H1 (cell line): ENCODE results near the gene TOP2B. TPM values are rescaled to one million over a fixed set of nuclear protein-coding genes. Genes with fewer than 3 reads are reported as not detected.

ENCODE experiments used
- CTCF ChIA-PET: fragments of 300-600 bp; sonication (Branson Sonifier 250); formaldehyde crosslinking; loops from one replicate; lab custom pipeline; 2021; ENCODE audit not compliant: partially characterized antibody; lab: Charles Lee
- POLR2A ChIA-PET: fragments of 300-600 bp; sonication (Branson Sonifier 250); formaldehyde crosslinking; loops from one replicate; lab custom pipeline; 2021; ENCODE audit warnings: inconsistent platforms; ENCODE audit not compliant: partially characterized antibody; lab: Charles Lee
- DNase-seq, 2 experiments: peaks; one replicate each; pipeline versions ENCODE4 v3.0.0 to v3.0.0-alpha.2; 2010 to 2022; ENCODE audit warnings: low spot score in 2 of 2, low read depth in 1 of 2, mixed read lengths in 1 of 2
- FAIRE-seq: peaks from 2 replicates; lab custom pipeline; 2011; peaks lifted over from hg19 to GRCh38; lab: Jason Lieb, UNC
- H2AFZ ChIP-seq: 2 replicates; pipeline ENCODE4 v1.8.1; 2012; ENCODE audit warnings: low read length, inconsistent platforms
- H2AK5ac ChIP-seq: 2 replicates; pipeline ENCODE4 v1.6.1; 2013; ENCODE audit warnings: low read depth, low read length
- H2BK120ac ChIP-seq: replicated peaks from 2 replicates; pipeline ENCODE3; 2013; ENCODE audit warnings: low read depth, low read length, inconsistent platforms
- H2BK12ac ChIP-seq: 2 replicates; pipeline ENCODE4 v1.6.1; 2013; ENCODE audit warnings: low read depth, low read length
- H2BK15ac ChIP-seq: 2 replicates; pipeline ENCODE4 v1.6.1; 2013; ENCODE audit warnings: low read length
- H2BK20ac ChIP-seq: 2 replicates; pipeline ENCODE4 v1.6.1; 2013; ENCODE audit warnings: low read length
- H2BK5ac ChIP-seq: 2 replicates; pipeline ENCODE4 v1.6.1; 2013; ENCODE audit warnings: low read depth, low read length
- H3K14ac ChIP-seq: 2 replicates; pipeline ENCODE4 v1.6.1; 2013; ENCODE audit warnings: inconsistent platforms; ENCODE audit not compliant: insufficient read length
- H3K18ac ChIP-seq: 2 replicates; pipeline ENCODE4 v1.6.1; 2013; ENCODE audit warnings: low read length; ENCODE audit errors: extremely low read depth
- H3K23ac ChIP-seq: 2 replicates; pipeline ENCODE4 v1.6.1; 2013; ENCODE audit warnings: inconsistent platforms; ENCODE audit not compliant: insufficient read length
- H3K23me2 ChIP-seq: 2 replicates; pipeline ENCODE4 v1.6.1; 2013; ENCODE audit warnings: low read depth, low read length
- H3K27ac ChIP-seq: 2 replicates; pipeline ENCODE4 v1.6.1; 2011; ENCODE audit warnings: low read depth, low read length, inconsistent platforms
- H3K27me3 ChIP-seq, 4 experiments: replicated peaks in 1 of 4; 1 replicate in 1 of 4; 2 replicates in 3 of 4; pipeline versions ENCODE4 v1.6.1 to v1.8.1; 2011 to 2013; ENCODE audit warnings: low read length in 3 of 4, mild to moderate bottlenecking in 3 of 4, inconsistent platforms in 2 of 4, mixed read lengths in 2 of 4, moderate library complexity in 1 of 4; ENCODE audit not compliant: control insufficient read depth in 3 of 4, insufficient read depth in 3 of 4; ENCODE audit errors: extremely low read depth in 1 of 4
- H3K36me3 ChIP-seq, 4 experiments: 2 replicates each; pipeline versions ENCODE4 v1.6.1 to v1.8.1; 2011 to 2013; ENCODE audit warnings: mild to moderate bottlenecking in 4 of 4, low read length in 3 of 4, moderate library complexity in 2 of 4, control low read depth in 1 of 4, inconsistent platforms in 1 of 4; ENCODE audit not compliant: insufficient read depth in 4 of 4, control insufficient read depth in 2 of 4
- H3K4ac ChIP-seq: replicated peaks from 2 replicates; pipeline ENCODE3; 2013; ENCODE audit warnings: low read length, low read depth, mixed read lengths, inconsistent platforms; ENCODE audit not compliant: insufficient read length
- H3K4me1 ChIP-seq, 4 experiments: replicated peaks in 1 of 4; 1 replicate in 1 of 4; 2 replicates in 3 of 4; pipeline versions ENCODE4 v1.6.1 to v1.8.1; 2011 to 2013; ENCODE audit warnings: low read length in 3 of 4, inconsistent platforms in 2 of 4, mixed read lengths in 1 of 4; ENCODE audit not compliant: insufficient read depth in 4 of 4, control insufficient read depth in 3 of 4
- H3K4me2 ChIP-seq, 2 experiments: 2 replicates each; pipeline versions ENCODE4 v1.6.1 to v1.8.1; 2011 to 2013; ENCODE audit warnings: low read depth in 2 of 2, low read length in 2 of 2, control low read depth in 1 of 2, inconsistent platforms in 1 of 2, mild to moderate bottlenecking in 1 of 2; ENCODE audit not compliant: insufficient read depth in 1 of 2
- H3K4me3 ChIP-seq, 4 experiments: fragments of 200-600, 300-600 bp in 1 of 4; sonication (generic), shearing (Covaris generic), sonication (Bioruptor Twin) in 1 of 4; 2 replicates each; pipeline versions ENCODE4 v1.5.1 to v1.8.1; 2011 to 2016; ENCODE audit warnings: low read length in 4 of 4, low read depth in 3 of 4, control low read depth in 2 of 4, inconsistent platforms in 2 of 4, mild to moderate bottlenecking in 2 of 4, mixed read lengths in 1 of 4, moderate library complexity in 1 of 4; ENCODE audit not compliant: insufficient read depth in 2 of 4; ENCODE audit errors: extremely low read depth in 1 of 4
- H3K56ac ChIP-seq: replicated peaks from 2 replicates; pipeline ENCODE3; 2013; ENCODE audit warnings: low read depth, mild to moderate bottlenecking, mixed read lengths, low read length, inconsistent platforms; ENCODE audit not compliant: insufficient read length
- H3K79me1 ChIP-seq: 2 replicates; pipeline ENCODE4 v1.6.1; 2013; ENCODE audit warnings: low read depth, low read length, control low read depth
- H3K79me2 ChIP-seq, 2 experiments: 2 replicates each; pipeline versions ENCODE4 v1.6.1 to v1.8.1; 2012 to 2013; ENCODE audit warnings: low read length in 2 of 2, mild to moderate bottlenecking in 2 of 2, inconsistent platforms in 1 of 2; ENCODE audit not compliant: insufficient read depth in 2 of 2, control insufficient read depth in 1 of 2
- H3K9ac ChIP-seq, 4 experiments: replicated peaks in 1 of 4; 1 replicate in 1 of 4; 2 replicates in 3 of 4; pipeline versions ENCODE4 v1.6.1 to v1.8.1; 2011 to 2013; ENCODE audit warnings: low read depth in 3 of 4, low read length in 3 of 4, control low read depth in 2 of 4, mild to moderate bottlenecking in 2 of 4, moderate library complexity in 2 of 4, inconsistent platforms in 1 of 4; ENCODE audit errors: extremely low read depth in 1 of 4
- H3K9me3 ChIP-seq, 2 experiments: 2 replicates each; pipeline versions ENCODE4 v1.6.1 to v1.8.1; 2012 to 2013; ENCODE audit warnings: mild to moderate bottlenecking in 2 of 2, moderate library complexity in 2 of 2, control low read depth in 1 of 2, inconsistent platforms in 1 of 2, low read depth in 1 of 2, low read length in 1 of 2, mixed read lengths in 1 of 2; ENCODE audit not compliant: insufficient read depth in 2 of 2
- H4K20me1 ChIP-seq, 2 experiments: replicated peaks in 1 of 2; 2 replicates each; pipeline versions ENCODE3 to v1.8.1; 2011 to 2013; ENCODE audit warnings: inconsistent platforms in 2 of 2, low read length in 2 of 2, mild to moderate bottlenecking in 1 of 2; ENCODE audit not compliant: insufficient read depth in 2 of 2, control insufficient read depth in 1 of 2
- H4K5ac ChIP-seq: 2 replicates; pipeline ENCODE4 v1.6.1; 2013; ENCODE audit warnings: low read length, low read depth, mixed read lengths, inconsistent platforms; ENCODE audit not compliant: insufficient read length
- H4K8ac ChIP-seq: 2 replicates; pipeline ENCODE4 v1.8.0; 2013; ENCODE audit warnings: mild to moderate bottlenecking, moderate library complexity, low read length, inconsistent platforms; ENCODE audit not compliant: insufficient read depth; ENCODE audit errors: extremely low read depth
- H4K91ac ChIP-seq: replicated peaks from 2 replicates; pipeline ENCODE3; 2013; ENCODE audit warnings: low read length, mixed read lengths, inconsistent platforms; ENCODE audit not compliant: insufficient read length
- BCL11A ChIP-seq, 2 experiments: IDR thresholded peaks; one replicate each; pipeline ENCODE4 v1.6.1; 2011; ENCODE audit warnings: low read depth in 2 of 2, low read length in 2 of 2, mild to moderate bottlenecking in 2 of 2
- EZH2 ChIP-seq: fragments of 200-600 bp; sonication (generic); IDR thresholded peaks from 2 replicates; pipeline ENCODE4 v1.7.1; 2012; ENCODE audit warnings: low read depth, mild to moderate bottlenecking, moderate library complexity, low read length, inconsistent platforms; ENCODE audit not compliant: severe bottlenecking
- JUN ChIP-seq: IDR thresholded peaks from 2 replicates; pipeline ENCODE4 v1.6.1; 2011; ENCODE audit warnings: low read depth, mild to moderate bottlenecking, improper control_type of control experiment, low read length
- NANOG ChIP-seq: IDR thresholded peaks from 2 replicates; pipeline ENCODE4 v1.6.1; 2011; ENCODE audit warnings: low read length, low read depth, mild to moderate bottlenecking, inconsistent platforms; ENCODE audit not compliant: insufficient read depth, poor library complexity, severe bottlenecking
- PHF8 ChIP-seq: fragments of 200-600 bp; sonication (generic); conservative IDR thresholded peaks from 2 replicates; pipeline ENCODE4 v1.7.1; 2012; ENCODE audit warnings: low read depth, mild to moderate bottlenecking, inconsistent platforms, low read length, moderate library complexity
- RXRA ChIP-seq: IDR thresholded peaks from 2 replicates; pipeline ENCODE4 v1.6.1; 2011; ENCODE audit warnings: low read depth, mild to moderate bottlenecking, low read length, moderate library complexity; ENCODE audit not compliant: insufficient read depth
- SIRT6 ChIP-seq: IDR thresholded peaks from one replicate; pipeline ENCODE4 v1.7.1; 2012; ENCODE audit warnings: low read length, inconsistent platforms
- SP1 ChIP-seq: IDR thresholded peaks from 2 replicates; pipeline ENCODE4 v1.6.1; 2011; ENCODE audit warnings: low read depth, low read length
- SRF ChIP-seq: IDR thresholded peaks from 2 replicates; pipeline ENCODE4 v1.6.1; 2011; ENCODE audit warnings: mild to moderate bottlenecking, low read depth, low read length, moderate library complexity
- YY1 ChIP-seq: IDR thresholded peaks from 2 replicates; pipeline ENCODE4 v1.6.1; 2011; ENCODE audit warnings: low read depth, mild to moderate bottlenecking, low read length
- ZNF274 ChIP-seq: IDR thresholded peaks from 2 replicates; pipeline ENCODE4 v1.7.0; 2012; ENCODE audit warnings: low read length, borderline replicate concordance; ENCODE audit errors: extremely low read depth
- WGBS, 2 experiments: shearing (Covaris generic) in 1 of 2; methylation state at CpG; one replicate each; pipeline versions ENCODE4 v1.1.6 to v1.1.7; 2013 to 2015; ENCODE audit warnings: low lambda C conversion rate in 2 of 2, mixed read lengths in 2 of 2, inconsistent platforms in 1 of 2, low coverage in 1 of 2, missing lambda C conversion rate in 1 of 2; ENCODE audit not compliant: insufficient replicate concordance in 2 of 2, insufficient coverage in 1 of 2, insufficient read length in 1 of 2; ENCODE audit errors: extremely low coverage in 1 of 2, missing lambda C conversion rate in 1 of 2; 5-methylcytosine and 5-hydroxymethylcytosine counted together
- polyA plus RNA-seq, 7 experiments: library from polyadenylated mRNA; depleted of rRNA in 3 of 7; stranded (reverse) in 5 of 7; unstranded in 2 of 7; fragments of >200 nt in 5 of 7; fragments of 200-250 nt in 2 of 7; gene quantifications; 1 replicate in 5 of 7; 2 replicates in 1 of 7; 4 replicates in 1 of 7; pipeline versions ENCODE4 v1.2.1 to v1.2.3, GENCODE V29; 2011 to 2013; ENCODE audit warnings: missing spikeins in 2 of 7, mixed read lengths in 2 of 7
- total RNA-seq: library from RNA; stranded (reverse); fragmentation: NEBNext Ultra II Directional; extraction: Animal tissue kit (Norgen Biotek cat#: 25700); gene quantifications from 2 replicates; pipeline ENCODE4 v1.2.1, GENCODE V29; 2021

TOP2B gene
- total and polyA plus RNA-seq, 2 of the 8 experiments (the other 6 are each of a cell fraction or from before 2014, with no cell fraction given) = 34.9 to 206 TPM

DNA sequence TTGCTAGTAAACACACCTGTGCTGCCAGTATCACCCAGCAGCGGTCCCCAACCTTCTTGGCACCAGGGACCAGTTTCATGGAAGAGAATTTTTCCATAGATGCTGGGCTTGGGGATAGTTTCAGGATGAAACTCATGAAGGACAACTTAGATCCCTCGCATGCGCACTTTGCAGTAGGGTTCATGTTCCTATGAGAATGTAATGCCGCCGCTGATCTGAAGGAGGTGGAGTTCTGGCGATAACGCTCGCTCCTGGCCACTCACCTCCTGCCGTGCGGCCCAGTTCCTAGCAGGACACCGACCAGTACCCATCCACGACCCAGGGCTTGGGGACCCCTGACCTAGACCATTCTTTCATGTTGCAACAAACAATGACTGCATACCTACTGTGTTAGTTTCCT lies 89.7 kb downstream of the TOP2B start:
- no peak overlapping the region for H3K4me3 ChIP-seq
- H2BK120ac ChIP-seq = no peak overlapping the region
- H3K27ac ChIP-seq = no peak overlapping the region
- no peak overlapping the region for H2BK5ac ChIP-seq
- H3K36me3 ChIP-seq = no peaks in the 10 kb centered on the region
- 94% methylated on average over 11 of the region's 12 CpGs; no CpG with 5 or more reads in 1 of the 2 experiments for WGBS, 2 experiments
- DNase-seq = no peak
- no peaks in the 10 kb centered on the region for H4K20me1 ChIP-seq
- H3K23ac ChIP-seq = no peak overlapping the region
- no peak overlapping the region for H4K91ac ChIP-seq
- no peaks in the 10 kb centered on the region for H3K79me1 ChIP-seq
- H3K14ac ChIP-seq = no peak overlapping the region
- H2AK5ac ChIP-seq = no peak overlapping the region
- no peak overlapping the region for H2BK15ac ChIP-seq
- no peaks in the 10 kb centered on the region for H3K9me3 ChIP-seq
- H3K23me2 ChIP-seq = no peaks in the 10 kb centered on the region; the same call in 1 of the 2 replicates
- ChIA-PET POLR2A (no interaction called here), CTCF (interaction anchor here (0.8 to 12.1 kb wide), 4 partner anchors 9 to 16 kb away, joined by 3 to 138 read pairs (median 8); no protein-coding TSS in a partner anchor)
- H3K9ac ChIP-seq = no peak overlapping the region
- H4K8ac ChIP-seq = no peak overlapping the region
- H3K4me2 ChIP-seq = no peak overlapping the region
- no peak for FAIRE-seq
- no peak overlapping the region for H3K56ac ChIP-seq
- H3K79me2 ChIP-seq = no peaks in the 10 kb centered on the region
- no peaks in the 10 kb centered on the region; a peak in 1 of 7 replicates for H3K4me1 ChIP-seq
- H3K27me3 ChIP-seq = no peaks in the 10 kb centered on the region
- H3K18ac ChIP-seq = no peak overlapping the region
- H3K4ac ChIP-seq = no peak overlapping the region
- no peak overlapping the region for H2BK12ac ChIP-seq
- TF ChIP-seq SRF (no peak), EZH2 (no peak), SP1 (no peak), YY1 (no peak), JUN (no peak), PHF8 (no peak), BCL11A (IDR thresholded peaks at IDR 0.05; ENCODE audit: low read depth in 2 of 2, low read length in 2 of 2) (no peak), RXRA (no peak), SIRT6 (no peak), ZNF274 (no peak), NANOG (no peak)
- H2AFZ ChIP-seq = no peak overlapping the region
- no peak overlapping the region for H2BK20ac ChIP-seq
- H4K5ac ChIP-seq = no peak overlapping the region
